Measurements from ENCODE around the gene C4orf46. TPM values are rescaled to one million over a fixed set of nuclear protein-coding genes. Genes with fewer than 3 reads are reported as not detected.

C4orf46 gene
- total and polyA plus RNA-seq, 2 experiments from 2014 or later = 23.9 to 41.5 TPM

GRCh38 chr4:158656439-158656838 lies 15.2 kb downstream of the C4orf46 start:
- DNase-seq (ENCODE audit: low spot score) = peak; percentile 37

DNA sequence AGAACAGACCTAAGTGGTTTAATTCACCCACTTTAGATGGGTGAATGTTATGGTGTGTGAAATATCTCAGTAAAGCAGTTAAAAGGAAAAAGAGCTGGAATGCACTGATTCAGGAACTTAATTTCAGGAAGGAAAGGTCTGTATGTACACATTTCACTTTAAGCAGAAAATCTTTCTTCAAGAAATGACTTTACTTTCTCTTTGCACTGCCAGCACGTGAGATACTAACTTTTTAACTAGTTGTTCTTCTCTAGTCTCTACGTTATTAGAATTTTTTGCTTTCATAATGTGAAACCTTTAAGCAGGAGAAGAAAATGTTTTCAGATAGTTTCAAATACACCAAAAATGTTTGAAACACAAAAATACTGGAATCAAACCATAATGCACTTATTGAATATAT lies 18.8 kb downstream of the C4orf46 start:
- H3K36me3 ChIP-seq (ENCODE audit: insufficient read depth) = no peaks in the 10 kb centered on the region
- H3K27ac ChIP-seq (ENCODE audit: low read depth) = no peak overlapping the region
- H3K4me2 ChIP-seq = no peak overlapping the region
- no peaks in the 10 kb centered on the region for H3K36me3 Mint-ChIP-seq (ENCODE audit: low read depth)
- no peak overlapping the region for H3K4me3 Mint-ChIP-seq
- no peak for DNase-seq (ENCODE audit: low spot score)
- H3K27ac Mint-ChIP-seq = no peak overlapping the region
- no peak for ATAC-seq
- no peaks in the 10 kb centered on the region for H3K27me3 Mint-ChIP-seq (ENCODE audit: insufficient read depth, low read depth, poor library complexity)
- no peaks in the 10 kb centered on the region for H4K20me1 ChIP-seq (replicated peaks; ENCODE audit: insufficient read depth)
- no peaks in the 10 kb centered on the region for H3K9me2 ChIP-seq (ENCODE audit: insufficient read depth)
- no peaks in the 10 kb centered on the region for H3F3A ChIP-seq (replicated peaks; ENCODE audit: low read depth)
- H3K79me2 ChIP-seq (replicated peaks; ENCODE audit: insufficient read depth) = no peaks in the 10 kb centered on the region
- H3K27me3 ChIP-seq (ENCODE audit: insufficient read depth) = no peaks in the 10 kb centered on the region
- no peak overlapping the region for H3K4me3 ChIP-seq
- H2AFZ ChIP-seq = no peak overlapping the region
- H3K4me1 ChIP-seq (ENCODE audit: insufficient read depth) = no peaks in the 10 kb centered on the region
- no peaks in the 10 kb centered on the region for H3K9me3 Mint-ChIP-seq
- H3K4me1 Mint-ChIP-seq = peaks cover 9% of the 10 kb centered on the region
- TF ChIP-seq JUNB (IDR thresholded peaks at IDR 0.05; ENCODE audit: unreplicated experiment) = no peak
- TF ChIP-seq, protein P1, sequence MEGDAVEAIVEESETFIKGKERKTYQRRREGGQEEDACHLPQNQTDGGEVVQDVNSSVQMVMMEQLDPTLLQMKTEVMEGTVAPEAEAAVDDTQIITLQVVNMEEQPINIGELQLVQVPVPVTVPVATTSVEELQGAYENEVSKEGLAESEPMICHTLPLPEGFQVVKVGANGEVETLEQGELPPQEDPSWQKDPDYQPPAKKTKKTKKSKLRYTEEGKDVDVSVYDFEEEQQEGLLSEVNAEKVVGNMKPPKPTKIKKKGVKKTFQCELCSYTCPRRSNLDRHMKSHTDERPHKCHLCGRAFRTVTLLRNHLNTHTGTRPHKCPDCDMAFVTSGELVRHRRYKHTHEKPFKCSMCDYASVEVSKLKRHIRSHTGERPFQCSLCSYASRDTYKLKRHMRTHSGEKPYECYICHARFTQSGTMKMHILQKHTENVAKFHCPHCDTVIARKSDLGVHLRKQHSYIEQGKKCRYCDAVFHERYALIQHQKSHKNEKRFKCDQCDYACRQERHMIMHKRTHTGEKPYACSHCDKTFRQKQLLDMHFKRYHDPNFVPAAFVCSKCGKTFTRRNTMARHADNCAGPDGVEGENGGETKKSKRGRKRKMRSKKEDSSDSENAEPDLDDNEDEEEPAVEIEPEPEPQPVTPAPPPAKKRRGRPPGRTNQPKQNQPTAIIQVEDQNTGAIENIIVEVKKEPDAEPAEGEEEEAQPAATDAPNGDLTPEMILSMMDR (conservative IDR thresholded peaks at IDR 0.05; ENCODE audit: low read depth in 2 of 2) = no peak
- no peak for TF ChIP-seq ETS1 (IDR thresholded peaks at IDR 0.05)
- no peak for TF ChIP-seq STAT1 (IDR thresholded peaks at IDR 0.05; ENCODE audit: unreplicated experiment)
- no peak for TF ChIP-seq EZH2phosphoT487 (IDR thresholded peaks at IDR 0.05; ENCODE audit: unreplicated experiment)
- no peak for TF ChIP-seq NANOG (IDR thresholded peaks at IDR 0.05; ENCODE audit: borderline replicate concordance)

More at GRCh38 chr4:158656439-158656838, 15.2 kb downstream of the C4orf46 start:
- Mint-ChIP-seq H3K9me3 (peaks cover 4% of the 10 kb centered on the region; the same call in 1 of the 3 replicates), H3K27ac (no peak overlapping the region), H3K4me3 (no peak overlapping the region), H3K4me1 (peaks cover 31% of the 10 kb centered on the region), H3K36me3 (ENCODE audit: low read depth) (no peaks in the 10 kb centered on the region; the same call in 2 of the 3 replicates), H3K27me3 (ENCODE audit: insufficient read depth, low read depth, poor library complexity) (peaks cover 6% of the 10 kb centered on the region)
- no peaks in the 10 kb centered on the region for H4K20me1 ChIP-seq (replicated peaks; ENCODE audit: insufficient read depth)
- peak overlapping the region; percentile 22; the same call in 1 of the 2 replicates for H3K4me2 ChIP-seq
- no peaks in the 10 kb centered on the region for H3K4me1 ChIP-seq (ENCODE audit: insufficient read depth)
- ATAC-seq = peak; percentile 71
- 0 out of 2 replicates have a peak, but pooled peaks cover under 1% of the 10 kb centered on the region for H3K9me2 ChIP-seq (ENCODE audit: insufficient read depth)
- H3K36me3 ChIP-seq (ENCODE audit: insufficient read depth) = no peaks in the 10 kb centered on the region
- no peaks in the 10 kb centered on the region for H3K79me2 ChIP-seq (replicated peaks; ENCODE audit: insufficient read depth)
- no peaks in the 10 kb centered on the region for H3F3A ChIP-seq (replicated peaks; ENCODE audit: low read depth)
- no peaks in the 10 kb centered on the region for H3K27me3 ChIP-seq (ENCODE audit: insufficient read depth)
- no peak overlapping the region for H3K27ac ChIP-seq (ENCODE audit: low read depth)
- no peak for TF ChIP-seq ZNF114 (CRISPR knock-in tag; IDR thresholded peaks at IDR 0.05)
- TF ChIP-seq, protein P2, sequence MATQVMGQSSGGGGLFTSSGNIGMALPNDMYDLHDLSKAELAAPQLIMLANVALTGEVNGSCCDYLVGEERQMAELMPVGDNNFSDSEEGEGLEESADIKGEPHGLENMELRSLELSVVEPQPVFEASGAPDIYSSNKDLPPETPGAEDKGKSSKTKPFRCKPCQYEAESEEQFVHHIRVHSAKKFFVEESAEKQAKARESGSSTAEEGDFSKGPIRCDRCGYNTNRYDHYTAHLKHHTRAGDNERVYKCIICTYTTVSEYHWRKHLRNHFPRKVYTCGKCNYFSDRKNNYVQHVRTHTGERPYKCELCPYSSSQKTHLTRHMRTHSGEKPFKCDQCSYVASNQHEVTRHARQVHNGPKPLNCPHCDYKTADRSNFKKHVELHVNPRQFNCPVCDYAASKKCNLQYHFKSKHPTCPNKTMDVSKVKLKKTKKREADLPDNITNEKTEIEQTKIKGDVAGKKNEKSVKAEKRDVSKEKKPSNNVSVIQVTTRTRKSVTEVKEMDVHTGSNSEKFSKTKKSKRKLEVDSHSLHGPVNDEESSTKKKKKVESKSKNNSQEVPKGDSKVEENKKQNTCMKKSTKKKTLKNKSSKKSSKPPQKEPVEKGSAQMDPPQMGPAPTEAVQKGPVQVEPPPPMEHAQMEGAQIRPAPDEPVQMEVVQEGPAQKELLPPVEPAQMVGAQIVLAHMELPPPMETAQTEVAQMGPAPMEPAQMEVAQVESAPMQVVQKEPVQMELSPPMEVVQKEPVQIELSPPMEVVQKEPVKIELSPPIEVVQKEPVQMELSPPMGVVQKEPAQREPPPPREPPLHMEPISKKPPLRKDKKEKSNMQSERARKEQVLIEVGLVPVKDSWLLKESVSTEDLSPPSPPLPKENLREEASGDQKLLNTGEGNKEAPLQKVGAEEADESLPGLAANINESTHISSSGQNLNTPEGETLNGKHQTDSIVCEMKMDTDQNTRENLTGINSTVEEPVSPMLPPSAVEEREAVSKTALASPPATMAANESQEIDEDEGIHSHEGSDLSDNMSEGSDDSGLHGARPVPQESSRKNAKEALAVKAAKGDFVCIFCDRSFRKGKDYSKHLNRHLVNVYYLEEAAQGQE (IDR thresholded peaks at IDR 0.05; ENCODE audit: unreplicated experiment) = no peak
- no peak for TF ChIP-seq EZH2 (IDR thresholded peaks at IDR 0.05; ENCODE audit: low read depth, unreplicated experiment)
- TF ChIP-seq ZNF331 (CRISPR knock-in tag; IDR thresholded peaks at IDR 0.05; ENCODE audit: low read depth) = no peak
- TF ChIP-seq, protein P1 (conservative IDR thresholded peaks at IDR 0.05; ENCODE audit: low read depth in 2 of 2) = no peak
- no peak for TF ChIP-seq NANOG (IDR thresholded peaks at IDR 0.05; ENCODE audit: borderline replicate concordance)
- no peak overlapping the region for H3K4me3 ChIP-seq
- H2AFZ ChIP-seq = no peak overlapping the region

All from GM23338 (cell line).